PC-3 (cell line): ENCODE data around the gene ATXN7L1. TPM values are rescaled to one million over a fixed set of nuclear protein-coding genes. Genes with fewer than 3 reads are reported as not detected.

Experiments used
- ATAC-seq: fragments of 200-7000 bp; cut with Tn5 transposase; 2 replicates; pipeline ENCODE4 v1.9.1; 2020; ENCODE audit warnings: mild to moderate bottlenecking, moderate library complexity
- BruUV-seq: library from RNA; stranded (reverse); fragments of 400-500 nt; replicated peaks from 2 replicates; lab custom pipeline; 2021; lab: Mats Ljungman, UMichigan
- CTCF ChIA-PET: fragments of 300-600 bp; sonication (Branson Sonifier 250); formaldehyde crosslinking; loops from one replicate; lab custom pipeline; 2022; ENCODE audit warnings: antibody characterized with exemption; lab: Charles Lee
- POLR2A ChIA-PET: fragments of 300-600 bp; sonication (Branson Sonifier 250); formaldehyde crosslinking; loops from one replicate; lab custom pipeline; 2022; ENCODE audit warnings: antibody characterized with exemption; ENCODE audit not compliant: unreplicated experiment; lab: Charles Lee
- DNase-seq: peaks from one replicate; pipeline ENCODE4 v3.0.0-alpha.2; 2015
- H2AFZ ChIP-seq: fragments of 300-600 bp; sonication (generic); 2 replicates; pipeline ENCODE4 v1.6.0; 2016; ENCODE audit warnings: antibody characterized with exemption, low read length
- H3F3A ChIP-seq: fragments of 300-600 bp; sonication (generic); one replicate; pipeline ENCODE4 v1.6.0; 2017; ENCODE audit warnings: antibody characterized with exemption, low read length, control low read depth, mild to moderate bottlenecking; ENCODE audit not compliant: unreplicated experiment
- H3K27ac ChIP-seq: fragments of 300-600 bp; sonication (generic); 2 replicates; pipeline ENCODE4 v1.5.1; 2016; ENCODE audit warnings: mild to moderate bottlenecking, low read length
- H3K27me3 ChIP-seq: fragments of 300-600 bp; sonication (generic); 2 replicates; pipeline ENCODE4 v1.6.1; 2016; ENCODE audit warnings: low read length, mixed read lengths
- H3K36me3 ChIP-seq: fragments of 300-600 bp; sonication (generic); 2 replicates; pipeline ENCODE4 v1.6.1; 2016; ENCODE audit warnings: low read depth, mixed run types, low read length, mixed read lengths
- H3K4me1 ChIP-seq: fragments of 300-600 bp; sonication (generic); 2 replicates; pipeline ENCODE4 v1.5.1; 2016; ENCODE audit warnings: low read length; ENCODE audit not compliant: insufficient read depth
- H3K4me2 ChIP-seq: fragments of 300-600 bp; sonication (generic); 2 replicates; pipeline ENCODE4 v1.6.0; 2016; ENCODE audit warnings: low read length
- H3K4me3 ChIP-seq: fragments of 300-600 bp; sonication (generic); 2 replicates; pipeline ENCODE4 v1.5.1; 2016; ENCODE audit warnings: mild to moderate bottlenecking, low read length, mixed read lengths
- H3K79me2 ChIP-seq: fragments of 300-600 bp; sonication (generic); 2 replicates; pipeline ENCODE4 v1.6.1; 2017; ENCODE audit warnings: low read length, mixed read lengths
- H3K9ac ChIP-seq: fragments of 300-600 bp; sonication (generic); 2 replicates; pipeline ENCODE4 v1.6.0; 2016; ENCODE audit warnings: mild to moderate bottlenecking, low read length
- H3K9me2 ChIP-seq: fragments of 300-600 bp; sonication (generic); replicated peaks from 2 replicates; pipeline ENCODE4 v1.6.1; 2016; ENCODE audit warnings: mixed run types, low read length, mixed read lengths
- H3K9me3 ChIP-seq: fragments of 300-600 bp; sonication (generic); 2 replicates; pipeline ENCODE4 v1.6.1; 2016; ENCODE audit warnings: low read length, mixed read lengths
- H4K20me1 ChIP-seq: fragments of 300-600 bp; sonication (generic); 2 replicates; pipeline ENCODE4 v1.6.1; 2016; ENCODE audit warnings: low read length, mixed read lengths
- CTCF ChIP-seq: fragments of 300-600 bp; sonication (generic); conservative IDR thresholded peaks from 2 replicates; pipeline ENCODE4 v1.5.1; 2017; ENCODE audit warnings: antibody characterized with exemption, low read depth, mild to moderate bottlenecking, low read length
- EZH2 ChIP-seq: fragments of 300-600 bp; sonication (generic); IDR thresholded peaks from one replicate; pipeline ENCODE4 v1.6.1; 2017; ENCODE audit warnings: antibody characterized with exemption, mild to moderate bottlenecking, low read length; ENCODE audit not compliant: unreplicated experiment
- EZH2phosphoT487 ChIP-seq: fragments of 300-600 bp; sonication (generic); IDR thresholded peaks from 2 replicates; pipeline ENCODE4 v1.6.1; 2018; ENCODE audit warnings: mild to moderate bottlenecking, antibody characterized with exemption, low read length, borderline replicate concordance
- intact Hi-C: fragments of 100-400 bp; cut with micrococcal nuclease; formaldehyde crosslinking; loops from 2 replicates; pipeline ENCODE4 v1.9.0; 2023
- total RNA-seq: library from RNA; depleted of rRNA; stranded (reverse); fragments of >200 nt; gene quantifications from 2 replicates; pipeline ENCODE4 v1.2.3, GENCODE V29; 2014

Gene ATXN7L1
- total RNA-seq, 1 experiment from 2014 or later, result 16.0 TPM

- Histone ChIP-seq H3K4me3 (peak overlapping the region; percentile 67), H3K4me1 (peaks cover 11% of the 10 kb centered on the region), H3K9me2 (no peaks in the 10 kb centered on the region), H3K9ac (peak overlapping the region; percentile 13; the same call in 1 of the 2 replicates), H3K4me2 (peak overlapping the region; percentile 82), H3K9me3 (no peaks in the 10 kb centered on the region), H3K36me3 (no peaks in the 10 kb centered on the region), H3K79me2 (no peaks in the 10 kb centered on the region), H3F3A (no peaks in the 10 kb centered on the region), H3K27ac (no peak overlapping the region), H4K20me1 (no peaks in the 10 kb centered on the region), H3K27me3 (no peaks in the 10 kb centered on the region), H2AFZ (peak overlapping the region; percentile 78)
- DNase-seq (peak; percentile 93), ATAC-seq (peak; percentile 83)
- no TSS peak for BruUV-seq
- TF ChIP-seq CTCF (no peak), EZH2 (no peak), EZH2phosphoT487 (no peak)
- intact Hi-C loops, result loop anchor here (1.0 kb wide), 1 partner anchor 42 kb away; no protein-coding TSS in a partner anchor
- POLR2A ChIA-PET, result no interaction called here
- CTCF ChIA-PET, result interaction anchor here (0.6 to 0.7 kb wide), 2 partner anchors 42 to 515 kb away, joined by 3 to 5 read pairs; no protein-coding TSS in a partner anchor
Observed at GRCh38 chr7:105691680-105692564, 184.5 kb downstream of the ATXN7L1 start.

GRCh38 chr7:105691082-105691679, 185.2 kb downstream of the ATXN7L1 start:
- intact Hi-C loops, result loop anchor here (1.0 kb wide), 1 partner anchor 41 kb away; no protein-coding TSS in a partner anchor
- POLR2A ChIA-PET, result no interaction called here
- peak overlapping the region; percentile 67 for H3K4me3 ChIP-seq

More at GRCh38 chr7:105691082-105691679, 185.2 kb downstream of the ATXN7L1 start:
- CTCF ChIA-PET, result interaction anchor here (0.6 to 0.7 kb wide), 2 partner anchors 43 to 516 kb away, joined by 3 to 5 read pairs; no protein-coding TSS in a partner anchor
- ATAC-seq (peak; percentile 49), DNase-seq (peak; percentile 35)
- Histone ChIP-seq H3K4me2 (peak overlapping the region; percentile 82), H3K9me2 (no peaks in the 10 kb centered on the region), H2AFZ (peak overlapping the region; percentile 78), H3K27me3 (no peaks in the 10 kb centered on the region), H3K79me2 (no peaks in the 10 kb centered on the region), H3K9ac (peak overlapping the region; percentile 13), H3K9me3 (no peaks in the 10 kb centered on the region), H4K20me1 (no peaks in the 10 kb centered on the region), H3F3A (no peaks in the 10 kb centered on the region), H3K27ac (no peak overlapping the region), H3K36me3 (no peaks in the 10 kb centered on the region), H3K4me1 (peaks cover 11% of the 10 kb centered on the region)
- TF ChIP-seq CTCF (no peak), EZH2phosphoT487 (no peak), EZH2 (no peak)
- TSS peak; percentile 23 for BruUV-seq
